Measurements from ENCODE around the gene NCAPH2.
"Not testable (repeated sequence)": the region's sequence is repeated elsewhere in the genome, so short reads cannot be mapped to it uniquely, and the experiment has no call there.

NCAPH2 gene

GRCh38 chr22:50531546-50531961 is 23.5 kb downstream of the NCAPH2 start:
- peak; percentile 79 for DNase-seq

GRCh38 chr22:50531962-50532674 is 24.1 kb downstream of the NCAPH2 start:
- no peak for DNase-seq

GRCh38 chr22:50532824-50533796 is 25.1 kb downstream of the NCAPH2 start:
- no peak for DNase-seq

GRCh38 chr22:50533856-50534711 is 26.1 kb downstream of the NCAPH2 start:
- DNase-seq = peak; percentile 54

GRCh38 chr22:50535113-50535512 is 27.1 kb downstream of the NCAPH2 start:
- no peak for DNase-seq

- no peak for DNase-seq
Observed at GRCh38 chr22:50536226-50536625, 28.2 kb downstream of the NCAPH2 start.

GRCh38 chr22:50537765-50538164 is 29.7 kb downstream of the NCAPH2 start:
- no peak for DNase-seq

GRCh38 chr22:50540381-50540780 is 32.4 kb downstream of the NCAPH2 start:
- DNase-seq = no peak

GRCh38 chr22:50541667-50542026 is 33.6 kb downstream of the NCAPH2 start:
- not testable (repeated sequence) for DNase-seq

- no peak for DNase-seq
Observed at GRCh38 chr22:50542416-50542927, 34.4 kb downstream of the NCAPH2 start.

- peak; percentile 89 for DNase-seq
Observed at GRCh38 chr22:50544078-50544745, 36.2 kb downstream of the NCAPH2 start.

- DNase-seq = peak; percentile 52
Observed at GRCh38 chr22:50544746-50545253, 36.8 kb downstream of the NCAPH2 start.

- peak; percentile 52 for DNase-seq
Observed at GRCh38 chr22:50545522-50546325, 37.7 kb downstream of the NCAPH2 start, which contains the start of gene KLHDC7B. TSS of gene KLHDC7B (plus strand) at chr22:50545899. CDS start at chr22:50546244, 345 bp downstream.

GRCh38 chr22:50546326-50547262 is 38.6 kb downstream of the NCAPH2 start:
- no peak for DNase-seq

GRCh38 chr22:50547263-50547985 is 39.4 kb downstream of the NCAPH2 start:
- DNase-seq = no peak

- peak; percentile 64 for DNase-seq
Observed at GRCh38 chr22:50548040-50548920, 40.3 kb downstream of the NCAPH2 start.

GRCh38 chr22:50548921-50549790 is 41.1 kb downstream of the NCAPH2 start:
- DNase-seq = no peak
